Smooth muscle cell (in vitro differentiated cells): ENCODE data around the gene GPS1. TPM values are rescaled to one million over a fixed set of nuclear protein-coding genes. Genes with fewer than 3 reads are reported as not detected.

Source experiments
- DNase-seq: peaks from one replicate; lab custom pipeline; 2025; ENCODE audit not compliant: unreplicated experiment; lab: John Stamatoyannopoulos, UW
- H2AFZ ChIP-seq: fragments of 200-600 bp; sonication (generic); 2 replicates; pipeline ENCODE4 v1.6.0; 2016; ENCODE audit warnings: antibody characterized with exemption, low read depth, mild to moderate bottlenecking
- H3F3A ChIP-seq: fragments of 200-600 bp; sonication (generic); 2 replicates; pipeline ENCODE4 v1.6.0; 2017; ENCODE audit warnings: antibody characterized with exemption, low read depth
- H3K27ac ChIP-seq: fragments of 200-600 bp; sonication (generic); 2 replicates; pipeline ENCODE4 v1.5.1; 2016; ENCODE audit warnings: low read depth, mild to moderate bottlenecking
- H3K27me3 ChIP-seq: fragments of 200-600 bp; sonication (generic); 2 replicates; pipeline ENCODE4 v1.6.1; 2016; ENCODE audit warnings: low read depth, mild to moderate bottlenecking
- H3K36me3 ChIP-seq: fragments of 200-600 bp; sonication (generic); 2 replicates; pipeline ENCODE4 v1.5.1; 2016; ENCODE audit warnings: low read depth
- H3K4me1 ChIP-seq: fragments of 200-600 bp; sonication (generic); 2 replicates; pipeline ENCODE4 v1.5.1; 2016; ENCODE audit warnings: low read depth
- H3K4me2 ChIP-seq: fragments of 200-600 bp; sonication (generic); 2 replicates; pipeline ENCODE4 v1.6.0; 2016; ENCODE audit warnings: mild to moderate bottlenecking
- H3K4me3 ChIP-seq: fragments of 200-600 bp; sonication (generic); 2 replicates; pipeline ENCODE4 v1.5.1; 2016; ENCODE audit warnings: mild to moderate bottlenecking
- H3K79me2 ChIP-seq: fragments of 200-600 bp; sonication (generic); 2 replicates; pipeline ENCODE4 v1.6.0; 2016; ENCODE audit warnings: low read depth, mild to moderate bottlenecking
- H3K9ac ChIP-seq: fragments of 200-600 bp; sonication (generic); 2 replicates; pipeline ENCODE4 v1.6.0; 2016; ENCODE audit warnings: low read depth
- H3K9me3 ChIP-seq: fragments of 200-600 bp; sonication (generic); replicated peaks from 2 replicates; pipeline ENCODE4 v1.5.1; 2016; ENCODE audit warnings: low read depth
- H4K20me1 ChIP-seq: fragments of 200-600 bp; sonication (generic); 2 replicates; pipeline ENCODE4 v1.6.0; 2016; ENCODE audit warnings: low read depth
- WGBS: methylation state at CpG from one replicate; pipeline ENCODE4 v1.1.7; 2016; ENCODE audit warnings: low lambda C conversion rate; 5-methylcytosine and 5-hydroxymethylcytosine counted together
- polyA plus RNA-seq: library from polyadenylated mRNA; unstranded; fragments of >200 nt; fragmentation: Nextera tagmentation; extraction: Ambion mirVana; gene quantifications from 2 replicates; pipeline ENCODE4 v1.2.1, GENCODE V29; 2016
- total RNA-seq: library from RNA; depleted of rRNA; stranded (reverse); fragments of >200 nt; gene quantifications from 2 replicates; pipeline ENCODE4 v1.2.3, GENCODE V29; 2014
- TF ChIP-seq, protein P1 (sequence below): fragments of 200-600 bp; sonication (generic); IDR thresholded peaks from 2 replicates; pipeline ENCODE4 v1.5.1; 2017; ENCODE audit warnings: borderline replicate concordance, mild to moderate bottlenecking, antibody characterized with exemption; ENCODE audit not compliant: insufficient read depth, poor library complexity, severe bottlenecking

The GPS1 gene
- total and polyA plus RNA-seq, 2 experiments from 2014 or later: 93.7 to 134 TPM

DNA sequence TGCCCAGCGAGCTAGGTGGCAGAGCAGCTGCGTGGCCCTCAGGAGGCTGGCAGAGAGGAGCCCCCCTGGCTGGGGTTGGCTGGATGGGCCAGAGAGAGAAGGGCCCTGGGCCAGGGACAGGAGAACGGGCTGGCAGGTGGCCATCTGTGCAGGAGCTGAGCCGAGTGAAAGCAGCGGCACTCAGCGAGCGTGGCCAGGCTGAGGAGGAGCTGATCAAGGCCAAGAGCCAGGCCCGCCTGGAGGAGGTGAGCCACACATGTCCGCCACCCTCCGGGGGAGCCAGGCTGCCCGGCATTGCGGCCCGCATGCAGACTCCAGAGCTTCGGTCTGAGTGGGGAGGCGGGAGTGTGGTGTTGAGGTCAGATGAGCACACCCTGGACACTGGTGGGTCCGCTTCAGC is 22.3 kb upstream of the GPS1 start:
- Histone ChIP-seq H3K4me1 (peaks cover under 1% of the 10 kb centered on the region), H3K27ac (no peak overlapping the region), H3K9ac (no peak overlapping the region), H3F3A (no peaks in the 10 kb centered on the region), H3K4me3 (no peak overlapping the region), H4K20me1 (no peaks in the 10 kb centered on the region), H3K9me3 (no peaks in the 10 kb centered on the region), H3K79me2 (no peaks in the 10 kb centered on the region), H3K4me2 (no peak overlapping the region), H3K36me3 (no peaks in the 10 kb centered on the region), H3K27me3 (no peaks in the 10 kb centered on the region), H2AFZ (no peak overlapping the region)
- TF ChIP-seq, protein P1, sequence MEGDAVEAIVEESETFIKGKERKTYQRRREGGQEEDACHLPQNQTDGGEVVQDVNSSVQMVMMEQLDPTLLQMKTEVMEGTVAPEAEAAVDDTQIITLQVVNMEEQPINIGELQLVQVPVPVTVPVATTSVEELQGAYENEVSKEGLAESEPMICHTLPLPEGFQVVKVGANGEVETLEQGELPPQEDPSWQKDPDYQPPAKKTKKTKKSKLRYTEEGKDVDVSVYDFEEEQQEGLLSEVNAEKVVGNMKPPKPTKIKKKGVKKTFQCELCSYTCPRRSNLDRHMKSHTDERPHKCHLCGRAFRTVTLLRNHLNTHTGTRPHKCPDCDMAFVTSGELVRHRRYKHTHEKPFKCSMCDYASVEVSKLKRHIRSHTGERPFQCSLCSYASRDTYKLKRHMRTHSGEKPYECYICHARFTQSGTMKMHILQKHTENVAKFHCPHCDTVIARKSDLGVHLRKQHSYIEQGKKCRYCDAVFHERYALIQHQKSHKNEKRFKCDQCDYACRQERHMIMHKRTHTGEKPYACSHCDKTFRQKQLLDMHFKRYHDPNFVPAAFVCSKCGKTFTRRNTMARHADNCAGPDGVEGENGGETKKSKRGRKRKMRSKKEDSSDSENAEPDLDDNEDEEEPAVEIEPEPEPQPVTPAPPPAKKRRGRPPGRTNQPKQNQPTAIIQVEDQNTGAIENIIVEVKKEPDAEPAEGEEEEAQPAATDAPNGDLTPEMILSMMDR: no peak
- DNase-seq: no peak
- WGBS: 96% methylated on average over 16 of the region's 16 CpGs

DNA sequence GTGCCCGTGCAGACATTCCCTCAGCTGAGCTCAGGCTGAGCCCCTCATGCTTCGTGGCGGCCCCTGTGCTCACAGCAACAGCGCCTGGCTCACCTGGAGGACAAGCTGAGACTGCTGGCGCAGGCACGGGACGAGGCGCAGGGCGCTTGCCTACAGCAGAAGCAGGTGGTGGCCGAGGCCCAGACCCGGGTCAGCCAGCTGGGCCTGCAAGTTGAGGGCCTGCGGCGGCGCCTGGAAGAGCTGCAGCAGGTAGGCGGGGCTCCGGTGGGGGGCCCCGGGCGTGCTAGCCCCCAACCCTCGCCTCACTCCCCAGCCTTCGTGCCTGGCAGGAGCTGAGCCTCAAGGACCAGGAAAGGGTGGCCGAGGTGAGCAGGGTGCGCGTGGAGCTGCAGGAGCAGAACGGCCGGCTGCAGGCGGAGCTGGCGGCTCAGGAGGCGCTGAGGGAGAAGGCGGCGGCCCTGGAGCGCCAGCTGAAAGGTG is 21.7 kb upstream of the GPS1 start:
- Histone ChIP-seq H3K27ac (no peak overlapping the region), H3K36me3 (no peaks in the 10 kb centered on the region), H3K4me2 (peak overlapping the region; percentile 98), H3K27me3 (no peaks in the 10 kb centered on the region), H3K4me1 (no peaks in the 10 kb centered on the region), H2AFZ (no peak overlapping the region), H3F3A (no peaks in the 10 kb centered on the region), H3K9ac (no peak overlapping the region), H3K9me3 (no peaks in the 10 kb centered on the region), H3K4me3 (peak overlapping the region; percentile 79), H3K79me2 (no peaks in the 10 kb centered on the region), H4K20me1 (no peaks in the 10 kb centered on the region)
- 71% methylated on average over 31 of the region's 31 CpGs for WGBS
- TF ChIP-seq, protein P1: no peak
- no peak for DNase-seq

DNA sequence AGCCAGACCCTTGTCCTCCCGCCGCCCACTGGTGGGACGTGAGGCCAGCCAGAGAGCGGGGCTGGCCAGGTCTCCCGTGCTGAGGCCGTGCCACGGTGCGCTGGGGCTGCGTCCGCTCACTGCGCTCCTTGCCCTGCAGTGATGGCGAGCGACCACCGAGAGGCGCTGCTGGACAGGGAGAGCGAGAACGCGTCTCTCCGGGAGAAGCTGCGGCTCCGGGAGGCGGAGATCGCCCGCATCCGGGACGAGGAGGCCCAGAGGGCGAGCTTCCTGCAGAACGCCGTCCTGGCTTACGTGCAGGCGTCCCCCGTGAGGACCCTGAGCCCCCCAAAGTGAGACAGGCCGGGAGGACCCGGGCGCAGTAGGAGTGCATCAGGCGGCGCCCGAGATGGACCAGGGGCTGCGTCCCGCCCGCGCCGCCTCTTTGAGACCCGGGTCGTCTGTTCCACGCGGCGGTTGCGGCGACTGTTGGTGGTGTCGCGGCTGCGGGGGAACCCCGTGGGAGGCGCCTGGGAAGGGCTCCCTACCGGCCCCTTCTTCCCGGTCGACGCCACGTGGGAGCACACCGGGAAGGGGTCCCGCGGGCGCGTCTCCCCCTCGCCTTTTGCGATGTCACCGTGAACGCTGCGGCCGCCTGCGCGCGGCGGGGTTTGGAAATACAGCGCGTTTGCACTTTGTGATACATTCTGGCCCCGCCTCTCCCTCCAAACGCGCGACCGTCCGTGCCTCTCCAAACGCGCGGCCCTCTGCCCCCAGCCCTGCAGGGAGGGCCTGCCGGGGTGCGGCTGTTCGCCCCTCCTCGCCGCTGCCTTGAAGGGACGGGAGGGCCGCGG is 21.0 kb upstream of the GPS1 start:
- TF ChIP-seq, protein P1: peak; percentile 90
- Histone ChIP-seq H3K4me2 (peak overlapping the region; percentile 98), H4K20me1 (no peaks in the 10 kb centered on the region), H3K4me1 (no peaks in the 10 kb centered on the region), H3K36me3 (no peaks in the 10 kb centered on the region), H3K27me3 (no peaks in the 10 kb centered on the region), H3K4me3 (peak overlapping the region; percentile 79), H2AFZ (peak overlapping the region; percentile 23), H3F3A (peaks cover 6% of the 10 kb centered on the region), H3K9me3 (no peaks in the 10 kb centered on the region), H3K27ac (no peak overlapping the region), H3K79me2 (no peaks in the 10 kb centered on the region), H3K9ac (no peak overlapping the region)
- DNase-seq: peak; percentile 73
- under 1% methylated on average over 84 of the region's 94 CpGs for WGBS
